Activated CD4-positive, alpha-beta T cell treated with anti-CD3 and anti-CD28 coated beads, Interleukin-2, Interleukin-4, amounts not matched to agents 100 ng/mL and 50 ng/mL, durations not matched to agents 16 hours and 8 hours (primary cell): ENCODE data around the gene CASKIN1.

ENCODE experiments used
- DNase-seq: peaks from one replicate; pipeline ENCODE4 v3.0.0-alpha.2; 2020; ENCODE audit warnings: low spot score

The CASKIN1 gene

DNA sequence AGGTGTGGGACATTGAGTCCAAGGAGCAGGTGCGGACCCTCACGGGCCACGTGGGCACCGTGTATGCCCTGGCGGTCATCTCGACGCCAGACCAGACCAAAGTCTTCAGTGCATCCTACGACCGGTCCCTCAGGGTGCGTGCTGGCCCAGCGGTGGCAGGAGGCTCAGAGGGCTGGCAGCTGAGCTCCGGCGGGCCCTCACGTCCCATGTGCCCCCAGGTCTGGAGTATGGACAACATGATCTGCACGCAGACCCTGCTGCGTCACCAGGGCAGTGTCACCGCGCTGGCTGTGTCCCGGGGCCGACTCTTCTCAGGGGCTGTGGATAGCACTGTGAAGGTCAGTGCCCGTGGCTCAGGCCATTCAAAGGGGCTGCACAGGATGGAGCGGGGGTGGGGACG, 20.4 kb downstream of the CASKIN1 start:
- no peak for DNase-seq

DNA sequence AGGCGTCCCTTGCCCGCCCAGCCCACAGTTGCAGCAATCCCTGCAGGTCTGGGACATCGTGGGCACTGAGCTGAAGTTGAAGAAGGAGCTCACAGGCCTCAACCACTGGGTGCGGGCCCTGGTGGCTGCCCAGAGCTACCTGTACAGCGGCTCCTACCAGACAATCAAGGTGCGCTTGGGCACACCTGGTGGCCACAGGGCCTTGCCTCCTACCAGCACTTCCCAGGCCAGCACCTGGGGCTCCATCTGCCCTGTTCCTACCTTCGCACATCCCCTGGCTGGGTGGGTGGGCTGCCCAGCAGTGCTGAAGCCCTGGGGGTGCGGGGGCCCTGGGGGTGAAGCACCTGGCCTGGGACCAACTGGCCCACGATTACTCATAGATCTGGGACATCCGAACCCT, 21.0 kb downstream of the CASKIN1 start:
- DNase-seq: no peak

DNA sequence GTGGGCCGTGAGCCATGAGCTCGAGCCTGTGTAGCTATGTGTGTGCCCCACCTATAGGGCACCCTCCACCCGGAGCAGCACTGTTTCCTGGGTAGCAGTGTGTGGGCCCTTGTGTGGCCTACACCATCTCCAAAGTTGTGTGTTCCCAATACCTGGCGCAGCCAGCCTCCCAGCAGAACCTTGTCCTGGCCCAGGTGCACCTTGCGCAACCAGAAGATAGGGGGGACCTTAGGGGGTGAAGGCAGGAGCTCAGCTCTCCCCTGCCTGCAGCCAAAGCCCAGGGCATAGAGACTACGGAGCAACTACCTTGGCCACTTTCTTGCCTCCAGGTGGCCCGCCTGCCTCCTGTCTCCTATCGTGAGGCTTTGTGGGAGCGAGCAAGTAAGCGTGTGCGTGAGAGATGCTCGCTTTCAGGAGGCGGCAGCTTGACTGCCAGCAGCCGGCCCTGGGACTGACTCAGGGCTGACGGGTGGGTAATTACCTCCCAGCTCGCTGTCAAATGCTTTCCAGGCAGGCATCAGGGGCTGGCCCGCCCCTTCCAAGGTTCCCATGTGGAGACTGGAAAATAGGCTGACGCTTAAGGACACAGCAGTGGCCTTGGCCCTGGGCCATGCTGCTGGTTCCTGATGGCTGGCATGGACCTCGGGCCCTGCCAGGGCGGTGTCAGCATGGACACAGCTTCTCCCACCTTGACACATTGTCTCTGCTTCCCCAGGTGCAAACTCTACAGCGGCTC, 21.8 kb downstream of the CASKIN1 start:
- no peak for DNase-seq

DNA sequence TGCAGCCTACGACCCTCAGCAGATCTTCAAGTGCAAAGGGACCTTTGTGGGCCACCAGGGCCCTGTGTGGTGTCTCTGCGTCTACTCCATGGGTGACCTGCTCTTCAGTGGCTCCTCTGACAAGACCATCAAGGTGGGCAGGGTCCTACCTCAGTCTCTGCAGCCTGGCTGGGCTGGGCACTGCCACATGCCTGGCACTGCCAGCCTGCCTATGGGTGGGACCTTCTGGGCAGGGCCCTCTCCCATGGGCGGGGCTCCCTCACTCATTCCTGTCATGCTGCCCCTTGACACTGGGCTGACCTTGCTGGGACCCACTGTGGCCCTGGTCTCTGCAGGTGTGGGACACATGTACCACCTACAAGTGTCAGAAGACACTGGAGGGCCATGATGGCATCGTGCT, 22.5 kb downstream of the CASKIN1 start:
- DNase-seq: no peak

DNA sequence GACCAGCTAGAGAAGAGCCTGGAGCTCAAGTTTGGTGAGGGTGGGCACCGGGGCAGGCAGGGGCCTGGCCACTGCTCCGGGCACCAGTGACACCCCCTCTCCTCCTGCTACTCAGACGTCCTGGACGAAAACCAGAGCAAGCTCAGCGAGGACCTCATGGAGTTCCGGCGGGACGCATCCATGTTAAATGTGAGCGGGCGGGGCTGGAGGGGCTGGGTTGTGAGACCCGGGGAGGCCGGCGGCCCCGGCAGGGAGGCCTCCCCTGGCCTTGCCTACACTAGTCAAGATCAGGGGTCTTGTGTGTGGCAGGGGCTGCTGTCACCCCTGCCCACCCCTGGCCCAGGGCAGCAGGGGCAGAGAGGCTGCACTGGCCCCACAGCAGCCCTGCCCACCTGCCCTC, 23.0 kb downstream of the CASKIN1 start:
- DNase-seq: no peak

DNA sequence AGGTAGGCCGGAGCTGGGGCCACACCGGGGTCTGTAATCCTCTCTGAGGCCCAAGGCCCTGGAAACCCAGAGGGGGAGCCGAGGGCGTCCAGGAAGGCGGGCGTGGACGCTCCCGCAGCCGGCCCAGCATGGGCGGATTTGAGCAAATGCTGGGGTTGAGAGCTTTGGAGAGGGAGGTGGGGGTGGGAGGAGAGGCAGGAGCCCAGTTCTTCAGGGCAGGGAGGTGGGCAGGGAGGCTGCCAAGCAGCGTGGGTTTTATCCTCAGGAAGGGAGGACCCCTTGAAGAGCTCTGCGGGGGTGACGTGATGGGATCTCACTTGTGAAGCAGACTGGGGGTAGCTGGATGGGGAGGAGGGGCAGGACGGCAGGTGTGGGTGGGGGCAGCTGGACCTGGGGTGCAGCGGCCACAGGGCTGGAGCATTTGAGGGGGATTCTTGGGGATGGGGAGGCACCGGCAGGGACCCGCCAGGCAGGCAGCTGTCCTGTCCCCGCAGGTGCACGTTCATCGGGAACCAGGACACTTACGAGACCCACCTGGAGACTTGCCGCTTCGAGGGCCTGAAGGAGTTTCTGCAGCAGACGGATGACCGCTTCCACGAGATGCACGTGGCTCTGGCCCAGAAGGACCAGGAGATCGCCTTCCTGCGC, 23.6 kb downstream of the CASKIN1 start:
- no peak for DNase-seq

DNA sequence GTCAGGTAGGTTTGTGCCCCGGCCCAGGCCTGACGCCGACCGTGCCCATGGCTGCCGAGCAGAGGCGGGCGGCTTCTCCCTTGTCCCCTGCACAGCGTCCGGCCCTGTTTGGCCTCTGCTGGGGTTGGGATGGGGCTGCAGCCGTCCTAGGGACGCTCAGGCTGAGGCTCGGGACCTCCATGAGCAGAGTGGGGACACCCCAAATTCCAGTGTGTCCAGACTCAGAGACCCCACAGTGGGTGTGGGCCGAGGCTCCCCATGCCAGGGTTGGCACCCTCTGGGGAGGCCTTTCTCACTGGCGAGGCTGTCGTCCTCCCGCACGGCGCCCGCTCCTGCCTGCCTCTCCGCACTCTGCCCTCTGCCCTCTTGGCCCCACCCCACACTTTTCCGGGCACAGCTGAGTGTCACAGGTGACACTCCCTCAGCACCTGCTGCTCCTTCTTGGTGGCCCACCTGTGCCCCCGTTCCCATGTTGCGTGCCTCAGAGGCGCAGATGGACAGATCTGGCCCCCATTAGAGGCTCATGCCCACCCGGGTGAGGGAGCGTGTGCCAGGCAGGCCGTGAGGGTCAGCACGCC, 24.7 kb downstream of the CASKIN1 start:
- no peak for DNase-seq

DNA sequence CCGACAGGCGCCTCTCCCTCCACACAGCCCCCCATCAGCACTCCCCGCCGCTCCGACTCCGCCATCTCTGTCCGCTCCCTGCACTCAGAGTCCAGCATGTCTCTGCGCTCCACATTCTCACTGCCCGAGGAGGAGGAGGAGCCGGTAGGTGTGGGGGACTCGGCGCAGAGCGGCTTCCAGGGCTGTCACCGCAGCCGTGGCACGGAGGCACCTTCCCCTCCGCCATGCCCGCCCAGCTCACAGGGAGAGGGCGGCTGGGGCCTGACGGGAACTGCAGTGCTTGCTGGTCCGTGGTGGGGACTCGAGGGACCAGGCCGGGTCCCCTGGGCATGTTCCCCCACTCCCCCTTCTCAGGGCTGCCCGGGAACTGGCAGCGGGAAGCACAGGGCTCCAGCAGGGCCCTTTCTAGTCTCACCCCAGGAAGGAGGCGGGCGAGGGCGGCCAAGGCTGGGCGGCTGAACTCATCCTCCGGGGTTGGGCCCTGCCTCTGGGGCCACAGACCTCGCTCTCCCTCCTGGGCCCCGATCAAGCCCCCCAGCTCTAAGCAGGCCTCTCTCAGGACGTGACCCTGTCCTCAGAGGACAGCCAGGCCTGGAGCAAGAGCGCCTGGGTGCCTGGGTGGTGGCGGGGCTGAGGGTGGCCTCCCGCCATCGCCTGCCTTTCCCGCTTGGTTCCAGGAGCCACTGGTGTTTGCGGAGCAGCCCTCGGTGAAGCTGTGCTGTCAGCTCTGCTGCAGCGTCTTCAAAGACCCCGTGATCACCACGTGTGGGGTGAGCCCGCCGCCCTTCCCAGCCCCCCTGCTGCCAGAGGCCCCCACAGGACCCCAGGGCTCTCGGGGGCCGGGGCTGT, 25.6 kb downstream of the CASKIN1 start:
- no peak for DNase-seq

DNA sequence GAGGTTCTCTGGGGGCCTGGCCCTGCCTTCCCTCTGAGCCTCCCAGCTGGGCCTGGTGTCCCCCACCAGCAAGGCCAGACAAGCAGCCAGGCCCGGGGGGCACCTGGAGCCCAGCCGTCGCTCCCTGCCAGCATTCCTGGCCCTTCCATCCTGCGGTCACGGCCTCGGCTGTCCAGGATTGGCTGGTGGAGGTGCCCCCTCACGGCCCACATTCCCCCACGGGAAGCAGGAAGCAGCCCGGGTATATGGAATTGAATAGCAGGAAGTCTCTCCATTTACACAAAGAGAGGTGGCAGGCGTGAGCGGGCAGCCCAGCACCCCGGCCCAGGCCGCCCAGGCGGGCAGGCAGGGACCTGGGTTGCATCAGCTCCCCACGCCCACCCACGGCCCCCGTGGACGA, 26.3 kb downstream of the CASKIN1 start:
- no peak for DNase-seq

DNA sequence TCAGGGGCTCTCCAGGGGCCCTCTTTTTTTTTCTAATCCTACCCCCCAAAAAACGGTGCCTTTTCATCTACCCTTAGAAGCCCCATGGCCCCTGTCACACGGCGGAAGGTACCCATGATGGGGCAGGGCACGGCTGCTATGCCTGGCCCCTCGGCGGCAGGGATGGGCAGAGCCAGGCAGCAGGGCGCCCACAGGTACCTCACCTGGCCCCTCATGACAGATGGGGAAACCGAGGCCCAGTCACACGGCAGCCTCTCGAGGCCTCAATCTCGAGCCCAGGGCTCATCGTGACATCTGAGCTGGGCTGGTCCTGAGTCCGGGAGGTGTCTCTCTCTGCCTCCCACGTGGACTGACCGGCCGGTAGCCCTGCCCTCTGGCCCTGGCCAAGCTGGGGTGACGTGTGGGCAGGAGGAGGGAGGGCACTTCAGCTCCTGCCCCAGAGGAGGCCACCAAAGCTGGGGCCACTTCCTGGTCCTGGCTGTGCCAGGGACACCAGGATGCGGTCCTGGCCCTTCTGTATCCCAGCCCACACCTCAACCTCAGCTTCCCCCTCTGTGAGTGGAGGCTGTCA, 29.3 kb downstream of the CASKIN1 start:
- DNase-seq: no peak

DNA sequence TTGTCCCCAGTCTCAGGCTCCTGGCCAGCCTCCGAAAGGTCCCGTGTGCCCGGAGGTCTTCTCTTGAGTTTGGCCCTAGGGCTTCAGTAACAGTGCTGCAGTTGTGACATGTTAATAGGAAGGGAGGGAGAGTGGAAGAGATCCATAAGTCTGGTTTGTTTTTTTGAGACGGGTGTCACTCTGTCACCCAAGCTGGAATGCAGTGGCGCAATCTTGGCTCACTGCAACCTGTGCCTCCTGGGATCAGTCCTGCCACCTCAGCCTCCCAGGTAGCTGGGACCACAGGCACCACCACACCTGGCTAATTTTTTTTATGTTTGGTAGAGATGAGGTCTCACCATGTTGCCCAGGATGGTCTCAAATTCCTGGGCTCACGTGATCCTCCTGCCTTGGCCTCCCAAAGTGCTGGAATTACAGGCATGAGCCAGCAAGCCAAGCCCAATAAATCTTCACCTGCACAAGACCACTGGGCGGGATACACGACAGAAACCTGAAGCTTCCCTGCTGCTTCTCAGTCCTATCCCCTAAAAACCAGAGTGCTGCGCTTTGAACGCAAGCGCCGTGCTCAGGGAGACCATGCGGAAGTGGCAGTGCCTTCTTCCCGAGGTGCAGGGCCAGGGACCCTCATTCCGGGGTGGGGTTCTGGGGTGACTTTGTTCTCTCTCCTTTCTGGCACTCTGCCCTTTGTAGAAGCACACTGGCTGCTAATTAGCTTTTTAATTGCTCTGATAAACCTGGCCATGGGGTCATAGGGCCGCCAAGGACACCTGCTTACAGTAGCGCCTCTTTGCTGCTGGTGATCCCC, 29.9 kb downstream of the CASKIN1 start:
- DNase-seq: no peak

DNA sequence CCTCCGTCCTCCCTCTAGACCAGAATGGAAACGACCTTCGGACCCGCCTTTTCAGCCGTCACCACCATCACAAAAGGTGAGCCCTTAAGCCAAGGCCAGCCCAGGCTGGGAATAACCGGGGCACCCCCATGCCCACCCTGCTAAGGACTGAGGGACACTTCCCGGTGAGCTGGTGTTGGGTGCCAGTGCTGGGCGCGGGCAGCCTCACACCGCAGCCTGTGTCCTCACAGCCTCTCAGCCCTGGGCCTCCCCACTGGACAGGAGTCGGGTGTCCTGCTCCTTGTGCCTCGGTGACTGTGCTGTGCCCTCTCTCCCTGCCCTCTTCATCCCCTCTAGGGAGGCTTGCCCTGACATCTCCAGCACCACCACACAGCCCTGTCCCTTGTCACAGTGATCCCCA, 30.5 kb downstream of the CASKIN1 start:
- no peak for DNase-seq

DNA sequence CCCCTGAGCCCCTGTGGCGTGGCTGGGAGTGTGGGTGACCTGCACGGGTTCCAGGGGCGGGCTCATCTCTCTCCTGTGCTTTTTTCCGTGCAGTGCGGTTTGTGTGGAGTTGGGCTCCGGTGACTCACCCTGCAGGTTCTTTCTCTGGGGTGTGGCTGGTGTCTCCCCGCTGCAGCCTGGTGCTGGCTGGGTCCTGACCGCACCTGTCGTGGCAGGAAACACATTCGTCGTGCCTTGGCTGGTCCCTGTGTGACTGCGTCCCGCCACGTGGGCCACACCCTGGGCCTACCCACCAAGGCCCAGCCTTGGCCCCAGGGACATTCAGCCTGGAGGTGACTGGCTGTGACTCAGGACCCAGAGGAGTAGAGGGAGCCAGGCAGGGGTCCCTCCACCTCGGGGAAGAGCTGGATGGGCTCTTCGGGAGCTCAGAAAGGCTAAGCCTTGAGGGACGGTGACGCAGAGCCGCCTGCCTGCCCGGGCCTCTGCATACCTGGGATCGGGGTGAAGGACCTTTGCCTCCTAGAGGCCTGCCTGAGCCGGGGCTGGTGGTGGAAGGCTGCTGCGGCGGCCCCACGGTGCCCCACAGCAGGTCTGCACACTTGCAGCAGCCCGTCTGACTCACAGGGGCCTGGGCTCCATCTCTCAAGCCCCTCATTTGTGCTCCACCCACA, 33.1 kb downstream of the CASKIN1 start:
- no peak for DNase-seq

DNA sequence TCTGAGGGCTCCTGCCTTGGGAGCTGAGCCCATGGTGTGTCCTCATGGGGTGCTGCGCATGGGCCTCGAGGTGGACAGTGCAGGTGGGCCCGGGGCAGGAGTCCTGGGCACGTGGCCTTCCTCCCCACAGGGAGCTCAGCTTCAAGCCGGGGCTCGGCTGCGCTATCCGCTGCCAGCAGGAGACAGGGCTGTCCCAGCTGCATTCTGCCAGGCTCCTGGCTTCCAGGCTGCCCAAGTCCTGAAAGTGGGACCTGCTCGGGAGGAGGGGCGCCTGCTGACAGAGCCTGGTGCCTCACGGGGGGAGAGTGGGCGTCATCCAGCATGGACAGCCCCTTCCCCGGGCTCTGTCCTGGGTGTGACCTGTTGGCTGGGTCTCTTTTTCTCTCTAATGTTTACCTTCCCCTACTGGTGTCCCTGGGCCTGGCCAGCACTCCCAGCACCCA, 33.7 kb downstream of the CASKIN1 start:
- DNase-seq: no peak

DNA sequence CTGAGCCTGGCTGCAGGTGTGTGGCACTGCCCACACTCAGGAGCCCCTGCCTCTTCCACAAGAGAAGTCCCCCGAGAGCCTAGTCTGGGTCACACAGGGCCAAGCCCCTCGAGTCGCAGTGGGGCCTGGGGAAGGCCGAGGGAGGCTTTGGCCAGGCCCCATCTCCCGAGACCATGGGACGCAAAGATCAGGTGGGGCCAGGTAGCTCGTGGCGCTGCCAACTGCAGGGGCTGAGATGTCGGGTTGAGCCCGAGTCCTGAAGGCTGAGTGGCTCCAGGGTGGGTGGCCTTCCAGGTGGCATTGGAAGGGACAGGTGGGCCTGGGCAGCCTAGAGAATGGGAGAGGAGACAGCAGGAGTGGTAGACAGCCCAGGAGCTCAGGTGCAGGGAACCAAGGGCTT, 34.5 kb downstream of the CASKIN1 start:
- no peak for DNase-seq

DNA sequence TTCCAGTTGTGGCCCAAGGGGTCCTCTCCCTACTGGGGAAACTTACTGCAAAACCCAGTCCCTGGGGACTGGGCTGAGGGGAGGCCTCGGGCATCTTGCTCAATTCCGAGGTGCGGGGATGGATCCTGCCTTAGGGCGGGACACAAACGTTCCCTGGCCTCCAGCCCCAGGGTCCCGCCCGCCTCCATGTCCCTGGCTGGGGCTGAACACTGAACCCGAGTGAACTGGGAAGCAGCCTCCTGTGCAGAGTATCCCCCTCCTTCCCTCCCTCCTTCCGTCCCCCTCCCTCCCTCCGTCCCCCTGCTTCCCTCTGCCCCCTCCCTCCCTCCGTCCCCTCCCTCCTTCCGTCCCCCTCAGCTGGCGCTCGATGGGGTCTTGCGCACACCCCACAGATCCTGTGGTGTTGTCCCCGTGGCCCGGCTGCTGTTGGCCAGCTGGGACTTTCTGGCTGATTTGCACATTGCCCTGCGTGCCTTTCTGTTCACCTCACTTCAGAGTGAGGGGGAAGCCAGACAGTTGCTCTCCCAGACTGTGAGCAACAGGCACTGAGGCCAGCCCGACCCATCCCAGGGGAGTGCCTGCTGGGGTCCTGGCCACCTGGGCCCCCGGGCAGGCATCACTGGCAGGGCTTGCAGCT, 35.4 kb downstream of the CASKIN1 start:
- DNase-seq: no peak

DNA sequence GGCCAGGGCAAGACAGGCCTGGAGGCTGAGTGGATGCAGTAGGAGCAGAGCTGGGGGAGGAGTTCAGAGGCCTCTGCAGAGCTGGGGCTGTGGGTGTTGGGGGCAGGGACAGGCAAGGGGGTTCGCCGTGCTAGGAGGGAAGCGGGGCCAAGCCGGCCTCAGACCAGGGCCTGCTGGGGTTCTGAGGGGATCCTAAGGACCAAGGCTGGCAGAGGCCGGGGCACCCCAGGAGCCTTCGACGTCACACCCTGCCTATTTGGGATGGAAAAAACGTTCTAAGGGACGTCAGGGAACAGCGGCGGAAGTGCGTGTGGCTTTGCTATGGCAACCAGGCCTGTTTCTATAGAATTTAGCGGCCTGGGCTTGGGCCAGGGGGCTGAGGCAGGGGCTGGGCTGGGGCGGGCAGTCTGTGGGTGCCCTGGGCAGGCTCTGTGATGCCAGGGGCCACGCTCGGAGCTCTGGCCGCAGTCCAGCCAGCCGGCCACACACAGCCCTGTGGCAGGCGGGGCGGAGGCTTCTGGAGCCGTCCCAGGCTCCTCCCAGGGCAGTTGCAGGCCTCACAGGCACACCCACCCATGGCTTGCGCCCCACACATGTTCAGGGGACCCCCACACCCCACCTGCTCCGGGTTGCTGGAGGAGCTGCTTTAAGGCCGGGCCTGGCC, 37.1 kb downstream of the CASKIN1 start:
- DNase-seq: no peak

DNA sequence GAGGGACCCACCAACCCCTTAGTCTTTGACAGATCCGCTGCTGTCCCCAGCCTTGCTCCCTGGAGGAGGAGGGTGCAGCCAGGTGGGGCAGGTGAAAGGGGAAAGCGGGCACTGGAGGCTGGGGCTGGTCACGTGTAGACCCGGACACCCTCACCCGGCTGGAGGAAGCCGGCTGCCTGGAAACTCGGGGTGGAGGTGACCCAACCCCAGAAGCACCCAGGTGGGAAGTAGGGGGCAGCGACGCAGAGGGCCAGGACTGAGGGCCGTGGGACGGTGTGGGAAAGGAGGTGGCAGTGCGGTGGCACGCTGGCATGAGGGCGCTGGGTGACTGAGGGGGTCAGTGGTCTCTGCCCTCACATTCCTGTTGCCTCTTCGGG, 38.2 kb downstream of the CASKIN1 start:
- DNase-seq: no peak

DNA sequence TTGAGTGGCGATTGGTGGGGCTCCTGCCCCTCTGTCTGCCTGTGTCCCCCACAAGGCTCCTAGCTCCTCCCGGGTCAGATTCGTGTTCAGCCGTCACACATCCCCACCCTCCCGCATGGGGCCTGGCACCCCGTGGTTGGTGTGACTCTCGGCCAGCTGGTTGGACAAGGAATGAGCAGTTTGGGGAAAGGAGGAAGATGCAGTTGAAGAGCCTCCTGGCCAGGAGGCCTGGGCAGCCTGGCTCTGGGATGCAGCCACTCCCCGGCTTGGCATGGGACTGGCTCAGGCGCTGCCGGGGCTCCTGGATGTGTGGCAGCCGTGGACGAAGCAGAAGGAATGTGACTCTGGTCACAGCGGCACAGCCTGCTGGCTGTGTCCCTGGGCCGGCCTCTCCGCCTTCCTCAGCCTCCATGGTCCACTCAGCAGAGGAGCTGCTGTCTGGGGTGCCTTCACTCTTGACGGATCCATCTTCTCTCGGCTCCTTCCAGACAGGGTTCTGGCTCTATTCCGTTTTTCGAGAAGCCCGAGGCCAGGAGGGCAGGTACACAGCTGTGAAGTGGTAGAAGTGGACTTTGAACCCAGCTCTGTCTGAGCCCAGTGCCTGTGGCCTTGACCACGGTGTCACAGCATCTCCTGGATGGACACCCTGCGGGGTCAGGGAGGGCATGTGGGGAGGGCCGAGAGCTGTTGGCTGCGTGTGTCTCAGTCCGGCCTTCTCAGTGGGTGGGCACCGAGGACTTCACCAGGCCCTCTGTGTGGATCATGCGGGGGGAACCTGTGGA, 38.7 kb downstream of the CASKIN1 start:
- DNase-seq: no peak
